ENCODE data around the gene IPO4. TPM values are rescaled to one million over a fixed set of nuclear protein-coding genes. Genes with fewer than 3 reads are reported as not detected.
A peak's percentile ranks its signal among the peaks of the same experiment; 100 is the strongest.

The IPO4 gene
- total RNA-seq, 2 experiments from 2014 or later: 36.6 to 37.9 TPM

- H3K4me1 ChIP-seq (ENCODE audit: insufficient read depth, low read length): peaks cover 55% of the 10 kb centered on the region
- no peak for DNase-seq
These were observed 48.3 kb upstream of the IPO4 start for GRCh38 chr14:24236689-24237462.

GRCh38 chr14:24235804-24236688, 47.4 kb upstream of the IPO4 start:
- Histone ChIP-seq H3K36me3 (ENCODE audit: insufficient read depth, low read length) (peaks cover 72% of the 10 kb centered on the region), H3K4me1 (ENCODE audit: insufficient read depth, low read length) (peaks cover 55% of the 10 kb centered on the region), H3K4me3 (ENCODE audit: low read length) (no peak overlapping the region), H3K27ac (ENCODE audit: low read depth in 1 of 2, low read length in 2 of 2) (no peak overlapping the region), H3K27me3 (ENCODE audit: control insufficient read depth in 1 of 2, insufficient read depth in 2 of 2, low read length in 2 of 2) (no peaks in the 10 kb centered on the region), H3K9me3 (ENCODE audit: control insufficient read depth in 1 of 2, insufficient read depth in 1 of 2, low read length in 2 of 2) (no peaks in the 10 kb centered on the region)
- ATAC-seq (ENCODE audit: poor library complexity) (no peak), DNase-seq (no peak)
- ChIA-PET CTCF (interaction anchor here (2.0 to 3.3 kb wide), 4 partner anchors 20 to 97 kb away, joined by 7 to 14 read pairs (median 10); partner anchors contain the start of genes IRF9 and MDP1), POLR2A (interaction anchor here (0.6 to 2.6 kb wide), 5 partner anchors 7 to 74 kb away, joined by 3 to 11 read pairs (median 3); partner anchors contain the start of genes IPO4, MDP1 and RABGGTA)
- H3K4me1 Mint-ChIP-seq (ENCODE audit: low read depth): peaks cover 91% of the 10 kb centered on the region
- H3K4me3 Mint-ChIP-seq: peak overlapping the region; percentile 40
- peak overlapping the region; percentile 93 for H3K27ac Mint-ChIP-seq
- H3K36me3 Mint-ChIP-seq (ENCODE audit: low read depth): peaks cover 95% of the 10 kb centered on the region
- H3K9me3 Mint-ChIP-seq: no peaks in the 10 kb centered on the region
- no peak for TF ChIP-seq CTCF (IDR thresholded peaks at IDR 0.05)
- intact Hi-C loops (cut with DNase I, micrococcal nuclease): no loop called here
- no peaks in the 10 kb centered on the region for H3K27me3 Mint-ChIP-seq

More at GRCh38 chr14:24236689-24237462, 48.3 kb upstream of the IPO4 start:
- Histone ChIP-seq H3K27me3 (ENCODE audit: control insufficient read depth in 1 of 2, insufficient read depth in 2 of 2, low read length in 2 of 2) (no peaks in the 10 kb centered on the region), H3K27ac (ENCODE audit: low read depth in 1 of 2, low read length in 2 of 2) (no peak overlapping the region), H3K4me3 (ENCODE audit: low read length) (no peak overlapping the region), H3K36me3 (ENCODE audit: insufficient read depth, low read length) (peaks cover 74% of the 10 kb centered on the region), H3K9me3 (ENCODE audit: control insufficient read depth in 1 of 2, insufficient read depth in 1 of 2, low read length in 2 of 2) (no peaks in the 10 kb centered on the region)
- Mint-ChIP-seq H3K36me3 (ENCODE audit: low read depth) (peaks cover 91% of the 10 kb centered on the region), H3K4me3 (peak overlapping the region; percentile 32), H3K4me1 (ENCODE audit: low read depth) (peaks cover 87% of the 10 kb centered on the region), H3K27ac (peak overlapping the region; percentile 93), H3K27me3 (no peaks in the 10 kb centered on the region), H3K9me3 (no peaks in the 10 kb centered on the region)
- CTCF ChIA-PET: interaction anchor here (3.3 kb wide), 1 partner anchor 21 kb away, joined by 14 read pairs; the partner anchor contains the start of gene MDP1
- ATAC-seq (ENCODE audit: poor library complexity): no peak
- intact Hi-C loops (cut with DNase I, micrococcal nuclease): no loop called here
- no peak for TF ChIP-seq CTCF (IDR thresholded peaks at IDR 0.05)
- POLR2A ChIA-PET: interaction anchor here (0.6 to 2.6 kb wide), 7 partner anchors 20 to 95 kb away, joined by 3 to 11 read pairs (median 3); partner anchors contain the start of genes EMC9, MDP1, RABGGTA and TM9SF1
